ENCODE data around the gene TRPM1.

Gene TRPM1

DNA sequence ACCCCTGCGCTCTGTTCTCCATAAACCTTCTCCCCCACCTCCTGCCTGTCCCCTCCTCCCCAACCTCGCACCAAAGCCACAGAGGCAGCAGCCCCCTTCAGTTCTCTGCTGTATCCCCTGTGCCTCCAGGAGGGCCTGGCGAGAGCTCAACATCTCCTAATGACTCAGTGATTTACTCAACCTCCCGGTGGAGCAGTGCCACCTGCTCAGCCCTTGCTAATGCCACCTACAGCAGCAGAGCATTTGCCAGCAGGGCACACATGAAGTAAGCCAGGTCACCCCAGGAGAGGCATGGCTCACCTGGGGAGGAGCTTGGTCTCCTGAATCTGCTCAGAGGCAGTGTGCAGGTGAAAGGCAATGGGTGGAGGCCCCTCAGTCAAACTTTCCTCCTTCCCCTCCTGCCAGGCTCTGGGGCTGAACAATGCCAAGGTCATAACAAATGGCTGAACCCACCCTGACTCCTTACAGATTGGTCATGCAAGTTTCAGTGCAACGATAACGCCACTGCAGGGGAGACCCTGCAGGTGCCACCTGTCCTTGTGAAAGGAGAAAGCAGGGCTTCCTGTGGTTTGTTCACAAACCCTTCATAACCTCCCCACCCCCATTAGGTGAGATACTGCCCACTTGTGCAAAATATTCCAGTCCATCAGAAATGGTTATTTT, 19.8 kb downstream of the TRPM1 start:
- no peak for DNase-seq

DNA sequence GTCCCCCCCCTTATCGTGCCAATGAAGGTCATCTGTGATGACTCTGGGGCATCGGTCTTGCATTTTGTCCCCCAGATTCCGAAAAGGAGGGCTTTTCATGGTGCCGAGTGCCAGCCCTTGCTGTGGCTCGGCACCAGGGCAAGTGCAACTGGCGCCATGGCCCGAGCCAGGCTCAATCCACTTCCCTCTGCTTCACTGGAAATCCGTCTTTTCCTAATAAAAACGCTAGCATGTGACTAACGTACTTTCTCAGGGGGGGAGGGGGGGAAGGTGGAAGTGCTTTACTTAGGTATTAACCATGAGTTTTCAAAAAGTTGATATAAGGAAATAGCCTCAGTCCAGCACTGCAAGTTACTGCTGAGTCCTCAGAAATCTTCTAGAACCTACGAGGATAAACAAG, 20.5 kb downstream of the TRPM1 start:
- no peak for DNase-seq

DNA sequence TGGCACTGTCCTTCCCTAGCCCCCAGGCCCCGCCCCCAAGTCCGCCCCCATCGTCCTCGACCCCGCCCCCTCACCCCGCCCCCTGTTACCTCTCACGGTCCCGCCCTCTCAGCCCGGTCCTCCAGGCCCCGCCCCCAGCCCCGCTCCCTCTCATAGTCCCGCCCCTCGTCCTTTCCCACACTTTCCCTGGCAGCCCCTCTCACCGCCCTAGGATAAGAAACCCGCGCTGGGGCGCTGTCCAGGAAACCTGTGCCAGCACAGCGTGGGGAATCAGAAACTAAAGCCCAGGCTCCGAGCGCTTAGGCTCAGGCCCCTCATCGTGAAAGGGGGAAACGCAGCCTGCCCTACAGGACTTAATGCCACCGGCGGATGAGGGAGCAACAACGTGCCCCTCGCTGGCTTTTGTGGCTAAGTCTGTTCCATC, 20.9 kb downstream of the TRPM1 start:
- DNase-seq: peak; percentile 19

DNA sequence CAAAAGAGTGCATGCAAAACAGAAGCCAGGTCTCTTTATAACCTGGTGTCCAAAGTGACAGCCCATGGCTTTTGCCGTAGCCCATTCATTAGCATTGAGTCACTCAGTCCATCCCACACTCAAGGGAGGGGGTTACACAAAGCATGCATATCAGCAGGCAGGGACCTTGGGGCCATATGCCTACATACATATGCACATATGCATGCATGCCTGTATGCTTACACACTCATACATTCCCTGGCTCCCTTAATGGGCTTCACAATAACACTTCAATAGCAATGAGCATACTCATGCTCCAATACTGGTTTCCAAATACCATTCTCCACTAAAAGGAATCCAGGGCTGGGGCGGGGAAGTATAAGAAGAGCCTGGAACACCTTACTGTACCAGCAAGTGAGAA, 22.0 kb downstream of the TRPM1 start:
- no peak for DNase-seq

DNA sequence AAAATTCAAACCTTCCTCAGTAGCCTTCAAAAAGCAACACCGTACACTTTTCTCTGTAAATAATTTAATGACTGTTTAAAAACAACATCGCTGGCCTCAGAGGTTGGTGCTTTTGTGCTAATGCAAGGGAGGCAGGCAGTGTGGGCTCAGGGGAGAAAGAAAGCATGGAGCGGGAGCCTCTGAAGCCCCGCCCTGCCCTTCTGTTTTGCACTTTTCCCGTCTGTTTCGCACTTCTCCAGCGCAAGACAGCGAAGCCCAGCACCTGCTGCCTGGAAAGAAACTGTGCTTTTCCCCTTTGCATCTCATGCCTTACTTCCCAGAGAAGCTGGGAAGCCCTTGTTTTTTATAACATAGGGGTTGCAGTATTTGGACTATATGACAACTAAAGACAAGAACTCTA, 23.1 kb downstream of the TRPM1 start:
- no peak for DNase-seq

DNA sequence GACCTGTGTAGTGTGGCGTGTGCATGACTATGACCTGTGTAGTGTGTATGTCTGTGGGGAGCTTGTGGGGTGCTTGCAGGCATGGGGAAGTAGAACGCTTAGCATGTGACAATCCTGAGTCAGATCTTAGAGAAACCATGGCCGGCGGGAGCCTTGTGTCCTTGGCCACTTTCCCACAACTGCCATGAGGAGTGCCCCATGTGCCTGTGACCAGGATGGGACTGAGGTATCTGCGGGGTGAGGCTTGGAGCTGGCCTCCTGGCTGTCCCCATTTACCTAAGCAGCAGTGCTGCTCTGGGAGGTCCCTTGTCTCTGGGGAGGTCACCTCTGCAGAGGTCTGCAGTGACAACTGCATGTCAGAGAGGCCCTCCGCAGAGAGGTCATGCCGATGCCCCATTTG, 23.6 kb downstream of the TRPM1 start:
- no peak for DNase-seq

DNA sequence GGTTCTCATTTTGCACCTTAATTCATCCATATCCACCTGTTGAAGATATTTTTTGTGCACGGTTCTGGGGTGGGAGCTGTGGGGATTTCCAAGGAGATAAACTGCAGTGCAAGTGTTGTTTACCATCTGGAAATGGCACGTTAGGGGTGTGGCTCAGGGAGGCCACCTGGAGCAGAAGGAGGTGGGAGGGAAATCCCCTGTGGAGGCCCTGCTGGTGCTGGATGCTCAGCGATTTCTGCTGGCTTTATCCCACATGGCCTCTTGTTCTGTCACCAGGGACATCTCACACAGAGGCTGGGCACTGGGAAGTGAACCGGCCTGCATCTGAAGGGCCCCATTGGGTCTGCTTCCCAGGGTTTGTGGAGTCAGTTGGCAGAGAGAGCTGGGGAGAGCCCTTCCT, 24.3 kb downstream of the TRPM1 start:
- no peak for DNase-seq

DNA sequence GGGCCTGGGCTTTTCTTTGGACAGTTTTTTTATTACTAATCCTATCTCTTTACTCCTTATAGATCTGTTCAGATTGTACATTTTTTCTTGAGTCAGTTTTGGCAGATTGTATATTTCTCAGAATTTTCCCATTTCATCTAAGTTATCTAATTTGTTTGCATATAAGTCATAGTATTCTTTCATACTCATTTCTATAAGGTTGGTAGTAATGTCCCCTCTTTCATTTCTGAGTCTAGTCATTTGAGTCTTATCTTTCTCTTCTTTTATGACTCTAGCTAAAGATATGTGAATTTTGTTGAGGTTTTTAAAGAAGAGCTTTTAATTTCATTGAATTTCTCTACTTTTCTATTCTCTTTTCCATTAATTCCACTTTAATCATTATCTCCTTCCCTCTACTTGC, 27.2 kb downstream of the TRPM1 start:
- DNase-seq: no peak

DNA sequence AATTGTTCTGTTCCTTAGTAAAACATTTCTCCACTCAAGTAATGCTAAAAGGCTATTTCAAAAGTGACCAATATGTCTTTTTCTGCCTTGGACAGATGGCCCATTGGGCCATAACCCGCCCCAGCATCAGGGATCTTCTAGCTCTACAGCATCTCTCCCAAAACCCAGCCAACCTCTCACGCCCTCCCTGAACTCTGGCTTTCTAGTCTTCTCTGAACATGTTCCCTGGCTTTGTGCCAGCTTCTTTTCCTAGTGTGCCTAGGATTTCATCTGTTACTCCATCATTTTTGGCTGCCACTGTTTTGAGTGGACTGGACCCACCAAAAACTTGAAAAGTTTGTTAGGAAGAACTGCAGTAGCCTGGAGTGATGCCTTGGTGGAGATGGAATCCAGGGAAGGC, 30.7 kb downstream of the TRPM1 start:
- no peak for DNase-seq

DNA sequence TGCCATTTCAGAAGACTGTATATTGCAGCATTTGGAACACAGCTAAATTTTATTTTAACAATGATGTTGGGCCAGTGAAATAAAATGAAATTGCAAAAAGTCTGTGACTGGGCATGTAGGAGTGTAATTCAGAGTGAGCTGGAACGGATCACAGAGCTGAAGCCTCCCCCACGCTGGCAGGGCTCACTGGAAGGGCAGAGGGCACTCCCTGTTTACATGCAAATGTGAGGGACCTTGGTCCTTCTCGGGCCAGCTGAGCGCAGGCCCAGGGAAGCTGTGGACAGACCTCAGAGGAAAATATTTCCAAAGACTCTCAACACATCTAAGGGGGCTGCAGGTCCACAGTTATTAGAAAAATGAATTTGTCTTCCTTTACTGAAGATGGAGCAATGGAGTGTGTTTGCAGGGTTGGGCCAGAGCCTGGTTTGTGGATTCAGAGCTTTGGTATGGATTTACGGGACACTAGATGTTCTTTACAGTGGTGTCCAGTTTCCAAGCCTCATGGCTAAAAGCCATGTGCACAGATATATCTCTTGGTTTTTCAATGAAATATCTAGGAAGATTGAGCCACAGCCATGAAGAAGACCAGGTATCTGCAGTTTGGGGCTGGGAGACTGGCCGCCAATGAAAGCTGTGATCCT, 32.0 kb downstream of the TRPM1 start:
- no peak for DNase-seq

DNA sequence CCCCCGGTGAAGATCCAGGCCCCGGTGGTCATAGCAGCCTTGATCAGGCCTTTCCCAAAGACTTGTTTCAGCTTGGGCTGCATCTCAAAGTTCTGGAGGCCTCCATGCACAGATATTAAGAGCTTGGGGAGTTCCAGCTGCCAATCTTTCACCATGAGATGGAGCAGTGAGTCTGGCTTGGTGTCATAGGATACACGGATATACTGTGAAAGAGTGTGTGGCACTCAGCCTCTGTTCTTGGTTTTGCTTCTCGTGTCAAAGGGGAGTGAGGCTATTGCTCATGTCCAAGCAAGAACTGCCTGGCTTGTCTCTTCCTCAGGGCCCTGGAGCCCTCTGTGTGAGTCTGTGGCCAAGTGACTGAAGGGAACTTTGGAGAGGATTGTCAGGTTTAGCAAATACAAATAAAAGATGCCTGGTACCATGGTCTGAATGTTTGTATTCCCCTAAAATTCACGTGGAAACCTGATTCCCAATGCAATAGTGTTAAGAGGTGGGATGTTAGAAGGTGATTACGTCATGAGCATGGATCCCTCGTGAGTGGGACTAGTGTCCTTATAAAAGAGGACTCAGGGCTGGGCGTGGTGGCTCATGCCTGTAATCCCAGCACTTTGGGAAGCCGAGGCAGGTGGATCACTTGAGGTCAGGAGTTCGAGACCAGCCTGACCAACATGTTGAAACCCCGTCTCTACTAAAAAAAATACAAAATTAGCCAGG, 33.5 kb downstream of the TRPM1 start:
- no peak for DNase-seq

DNA sequence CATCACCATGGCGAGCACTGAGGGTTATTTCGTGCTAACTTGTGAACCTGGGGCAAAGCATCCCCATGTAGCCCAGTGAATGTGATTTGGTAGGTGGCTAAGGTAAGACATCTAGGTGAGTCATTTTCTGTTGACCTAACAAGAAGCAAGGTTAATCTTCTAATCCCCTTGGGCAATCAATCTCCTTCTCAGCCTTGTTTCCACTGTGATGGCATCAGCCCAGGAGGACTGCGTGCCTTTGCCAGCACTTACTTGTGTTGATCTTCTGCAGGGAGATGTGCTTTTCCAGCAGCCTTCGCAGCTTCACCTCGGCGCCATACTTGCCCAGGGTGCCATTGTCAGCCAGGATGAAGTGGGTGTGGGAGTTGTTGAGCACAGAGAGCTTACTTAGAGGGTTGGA, 35.7 kb downstream of the TRPM1 start:
- no peak for DNase-seq

DNA sequence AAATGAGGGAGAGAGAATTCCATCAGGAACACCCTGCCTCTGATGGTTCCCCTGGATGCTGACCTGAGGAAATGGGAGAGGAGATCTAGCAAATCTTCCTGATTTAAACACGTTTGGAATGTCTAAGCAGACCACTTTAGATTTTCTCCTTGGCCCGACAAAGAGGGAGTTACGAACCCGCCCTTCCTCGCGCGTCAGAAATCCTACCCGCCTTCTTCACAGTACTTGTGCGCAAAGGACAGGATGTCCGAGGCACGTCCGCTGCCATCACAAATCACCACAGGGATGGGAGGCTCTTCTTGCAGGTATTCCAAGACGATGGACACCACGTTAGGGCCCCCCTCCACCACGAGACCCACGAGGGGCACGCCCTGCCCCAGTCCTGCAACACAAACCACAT, 38.6 kb downstream of the TRPM1 start:
- DNase-seq: no peak

DNA sequence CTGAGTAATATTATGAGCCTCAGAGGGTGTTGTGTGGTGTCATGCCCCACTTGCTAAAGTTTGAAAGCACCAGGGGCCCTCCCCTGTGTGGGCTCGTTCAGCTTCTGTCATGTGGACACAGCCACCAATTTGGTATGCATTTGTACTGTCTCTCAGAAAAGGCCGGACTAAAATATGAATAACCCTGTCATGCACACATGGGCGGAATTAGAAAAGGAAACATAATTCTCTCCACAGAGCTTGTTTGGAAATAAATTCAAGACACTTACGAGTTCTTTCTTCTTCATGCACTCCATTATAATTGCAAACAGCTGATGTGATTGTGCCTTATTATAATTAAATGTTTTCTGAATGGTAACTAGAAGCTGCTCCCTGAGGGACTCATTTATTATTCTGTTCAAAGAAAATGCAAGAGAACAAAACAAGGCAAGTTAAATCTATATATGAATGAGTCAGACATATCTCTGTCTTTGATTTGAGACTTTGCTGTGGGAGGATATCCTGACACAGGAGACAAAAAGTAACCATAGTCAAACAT, 39.1 kb downstream of the TRPM1 start:
- DNase-seq: no peak

DNA sequence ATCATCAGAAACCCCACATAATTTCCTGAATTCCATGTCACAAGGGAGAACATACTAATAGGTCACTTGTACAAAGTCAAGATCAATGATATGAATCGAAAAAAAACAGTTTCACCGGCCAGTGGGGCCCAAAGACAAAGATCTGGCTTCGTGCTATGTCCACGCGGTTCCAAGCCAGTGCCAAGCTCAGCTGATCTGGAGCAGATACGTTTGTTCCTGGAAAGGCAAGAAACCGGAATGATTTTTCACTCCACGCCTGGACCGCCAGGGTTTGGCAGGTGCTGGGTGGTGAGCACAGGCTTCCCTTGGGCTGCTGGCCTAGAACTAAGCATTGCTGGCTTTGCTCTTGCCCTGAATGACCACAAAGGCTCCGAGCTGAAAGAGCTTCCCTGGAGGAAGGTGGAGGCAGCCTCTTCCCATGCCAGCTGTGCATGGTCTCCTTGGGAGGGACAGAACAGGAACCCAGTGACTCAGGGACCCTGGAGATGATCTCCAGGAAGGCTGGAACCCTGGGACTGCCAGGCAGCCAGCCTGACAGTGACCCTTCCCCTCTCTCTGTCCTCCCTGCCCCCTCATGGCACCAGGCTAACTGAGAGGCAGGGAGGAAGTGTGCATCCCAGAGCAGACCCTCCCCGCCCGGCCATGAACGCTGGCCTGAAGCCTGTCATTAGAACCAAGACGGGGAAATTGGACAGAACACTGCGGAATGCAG, 40.9 kb downstream of the TRPM1 start:
- DNase-seq: no peak

DNA sequence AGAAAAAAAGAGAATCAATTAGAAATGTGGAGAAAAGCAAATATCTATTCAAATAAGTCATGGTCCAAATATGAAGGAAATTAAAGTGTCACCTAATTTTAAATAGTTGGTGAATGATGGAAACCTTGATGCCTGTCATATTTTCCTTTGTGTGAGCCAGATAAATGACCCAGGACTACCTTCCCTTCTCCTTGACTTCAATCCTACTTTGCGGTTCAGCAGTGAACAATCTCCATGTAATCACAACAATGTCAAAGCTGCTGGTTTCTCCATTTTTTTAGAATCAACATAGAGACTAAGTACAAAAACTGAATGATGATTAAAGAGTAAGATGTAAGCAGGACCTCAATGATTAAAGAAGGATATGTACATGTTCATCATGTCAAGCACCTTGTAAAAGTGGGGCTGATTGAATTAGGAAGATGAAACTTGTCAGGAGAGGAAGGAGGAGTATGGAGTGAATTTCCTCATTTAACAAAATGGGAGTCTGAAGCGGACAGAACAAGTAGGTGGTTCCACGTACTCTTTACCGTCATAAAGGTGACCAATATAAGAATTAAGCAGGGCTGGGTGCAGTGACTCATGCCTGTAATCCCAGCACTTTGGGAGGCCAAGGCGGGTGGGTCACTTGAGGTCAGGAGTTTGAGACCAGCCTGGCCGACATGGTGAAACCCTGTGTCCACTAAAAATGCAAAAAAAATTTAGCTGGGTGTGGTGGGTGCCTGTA, 43.1 kb downstream of the TRPM1 start:
- DNase-seq: no peak

DNA sequence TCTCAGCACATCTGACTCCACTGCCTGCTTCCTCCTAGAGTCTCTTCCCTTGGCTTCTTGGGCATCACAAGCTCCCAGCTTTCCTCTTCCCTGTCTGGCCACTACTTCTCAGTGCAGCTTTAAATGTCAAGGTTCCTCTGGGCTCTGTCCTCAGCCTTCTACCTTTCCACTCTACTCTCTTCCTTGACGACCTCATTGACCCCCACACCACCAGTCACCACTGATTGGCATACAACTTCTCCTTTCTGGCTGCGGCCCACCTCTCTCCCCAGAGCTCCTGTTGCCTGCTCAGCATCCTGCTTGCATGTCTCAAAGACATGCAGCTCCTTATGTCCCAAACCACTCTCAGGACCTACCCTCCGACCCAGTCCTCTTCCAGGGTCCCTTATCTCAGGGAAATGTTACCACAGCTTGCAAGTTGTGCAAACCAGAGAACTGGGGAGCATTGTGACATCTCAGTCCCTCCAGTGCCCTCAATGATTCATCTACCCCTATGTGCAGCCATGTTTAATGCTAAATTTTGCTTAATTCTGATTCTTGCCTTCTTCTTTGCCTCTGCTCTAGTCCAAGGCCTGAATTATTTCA, 49.9 kb downstream of the TRPM1 start:
- DNase-seq: no peak

DNA sequence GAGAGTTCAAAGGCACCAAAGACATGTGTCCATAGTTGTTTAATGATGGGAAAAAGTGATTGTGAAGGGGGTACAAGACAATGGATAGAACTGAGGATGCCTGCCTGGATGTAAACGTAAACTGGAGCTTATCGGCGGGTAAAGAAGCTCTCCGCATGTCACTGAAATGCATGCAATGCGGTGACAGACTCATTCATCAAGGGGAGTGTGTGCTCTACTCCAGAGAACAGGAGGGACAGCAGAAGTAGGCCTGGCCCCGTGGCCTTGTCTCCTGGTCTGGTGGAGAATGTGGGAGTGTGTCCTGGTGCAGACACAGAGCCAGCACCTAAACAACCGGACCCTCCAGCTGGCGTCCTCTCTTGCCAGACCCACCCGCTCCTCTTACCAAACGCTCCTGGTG, 50.6 kb downstream of the TRPM1 start:
- no peak for DNase-seq

DNA sequence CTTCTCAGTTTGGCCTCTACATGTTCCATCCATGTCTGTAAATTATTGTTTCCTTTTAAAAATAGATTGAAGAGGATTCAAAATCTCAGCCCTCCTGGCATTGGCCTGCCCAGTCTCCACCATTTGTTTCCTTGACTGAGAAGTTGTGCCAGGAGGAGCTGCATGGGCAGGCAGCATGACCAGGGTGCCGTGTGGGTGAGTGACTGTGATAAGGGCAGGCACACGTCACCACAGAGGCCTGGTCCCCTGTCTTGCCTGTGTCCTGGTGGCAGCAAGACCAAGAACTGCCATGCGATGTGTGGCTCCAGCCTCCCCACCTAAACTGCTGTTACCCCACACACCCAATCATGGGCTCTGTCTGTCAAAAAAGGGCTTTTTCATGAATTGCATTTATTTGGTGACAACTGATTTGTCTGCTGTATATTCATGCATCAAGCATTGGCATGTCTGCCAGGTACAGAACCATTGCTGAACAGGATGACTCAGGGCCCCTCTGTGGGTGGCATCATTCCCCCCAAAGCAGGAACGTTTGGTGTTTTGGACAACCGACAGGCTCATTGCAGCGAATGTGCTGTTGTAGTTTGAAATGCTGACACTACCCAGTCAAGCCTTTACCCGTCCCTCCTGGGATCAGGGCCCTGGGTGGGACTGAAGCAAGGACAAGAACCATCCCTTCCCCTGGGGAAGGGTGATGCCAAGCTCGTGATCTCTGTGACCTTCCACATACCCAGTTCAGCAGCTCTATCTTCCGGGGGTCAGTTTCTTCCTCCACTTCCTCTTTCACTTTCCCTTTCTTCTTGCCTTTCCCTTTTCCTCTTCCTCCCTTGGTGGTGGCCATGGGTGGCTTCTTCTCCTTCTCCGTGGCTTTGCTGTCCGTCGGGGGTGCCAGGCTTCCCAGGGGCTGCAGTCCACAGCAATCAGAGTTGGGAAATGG, 51.6 kb downstream of the TRPM1 start:
- no peak for DNase-seq

DNA sequence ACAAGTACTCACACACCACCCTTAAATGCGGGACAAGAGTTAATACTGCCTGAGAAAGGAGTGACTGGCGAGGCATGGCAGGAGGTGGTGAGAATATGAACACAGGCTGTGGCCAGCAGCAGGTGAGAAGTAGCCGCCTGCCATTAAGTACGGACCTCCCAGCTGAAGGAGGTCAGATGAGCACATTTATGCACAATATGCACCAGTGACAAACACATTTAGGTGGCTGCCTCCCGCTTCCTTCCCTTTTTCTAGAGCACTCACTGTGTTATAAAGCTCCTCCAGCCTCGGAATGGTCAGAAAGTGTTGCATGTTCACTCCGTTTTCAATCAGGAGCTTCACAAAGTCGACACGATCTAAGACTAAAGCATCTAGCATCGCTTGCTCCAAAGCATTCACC, 52.4 kb downstream of the TRPM1 start:
- no peak for DNase-seq

DNA sequence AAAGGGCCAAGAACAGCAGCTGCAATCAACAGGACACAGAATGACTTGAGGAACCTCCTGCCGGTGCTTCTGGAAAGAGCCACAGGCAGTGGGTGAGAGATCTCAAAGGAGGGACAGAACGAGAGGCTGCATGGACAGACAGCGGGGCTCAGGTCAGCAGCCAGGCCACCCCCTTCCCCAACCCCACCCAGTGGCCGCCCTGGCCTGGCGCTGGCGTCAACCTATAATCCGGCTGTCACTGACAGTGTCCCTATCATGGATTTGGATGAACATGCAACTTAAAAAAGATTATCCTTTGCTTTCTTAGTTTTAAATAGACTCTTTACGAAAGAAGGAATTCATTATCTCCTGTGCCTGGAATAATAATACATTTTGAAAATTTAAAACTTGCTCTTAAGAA, 54.1 kb downstream of the TRPM1 start:
- no peak for DNase-seq
